Smooth muscle cell (in vitro differentiated cells): ENCODE data around the gene USP38. TPM values are rescaled to one million over a fixed set of nuclear protein-coding genes. Genes with fewer than 3 reads are reported as not detected.
A peak's percentile ranks its signal among the peaks of the same experiment; 100 is the strongest.

ENCODE experiments used
- DNase-seq: peaks from one replicate; lab custom pipeline; 2025; ENCODE audit not compliant: unreplicated experiment; lab: John Stamatoyannopoulos, UW
- H2AFZ ChIP-seq: fragments of 200-600 bp; sonication (generic); 2 replicates; pipeline ENCODE4 v1.6.0; 2016; ENCODE audit warnings: antibody characterized with exemption, low read depth, mild to moderate bottlenecking
- H3F3A ChIP-seq: fragments of 200-600 bp; sonication (generic); 2 replicates; pipeline ENCODE4 v1.6.0; 2017; ENCODE audit warnings: antibody characterized with exemption, low read depth
- H3K27ac ChIP-seq: fragments of 200-600 bp; sonication (generic); 2 replicates; pipeline ENCODE4 v1.5.1; 2016; ENCODE audit warnings: low read depth, mild to moderate bottlenecking
- H3K27me3 ChIP-seq: fragments of 200-600 bp; sonication (generic); 2 replicates; pipeline ENCODE4 v1.6.1; 2016; ENCODE audit warnings: low read depth, mild to moderate bottlenecking
- H3K36me3 ChIP-seq: fragments of 200-600 bp; sonication (generic); 2 replicates; pipeline ENCODE4 v1.5.1; 2016; ENCODE audit warnings: low read depth
- H3K4me1 ChIP-seq: fragments of 200-600 bp; sonication (generic); 2 replicates; pipeline ENCODE4 v1.5.1; 2016; ENCODE audit warnings: low read depth
- H3K4me2 ChIP-seq: fragments of 200-600 bp; sonication (generic); 2 replicates; pipeline ENCODE4 v1.6.0; 2016; ENCODE audit warnings: mild to moderate bottlenecking
- H3K4me3 ChIP-seq: fragments of 200-600 bp; sonication (generic); 2 replicates; pipeline ENCODE4 v1.5.1; 2016; ENCODE audit warnings: mild to moderate bottlenecking
- H3K79me2 ChIP-seq: fragments of 200-600 bp; sonication (generic); 2 replicates; pipeline ENCODE4 v1.6.0; 2016; ENCODE audit warnings: low read depth, mild to moderate bottlenecking
- H3K9ac ChIP-seq: fragments of 200-600 bp; sonication (generic); 2 replicates; pipeline ENCODE4 v1.6.0; 2016; ENCODE audit warnings: low read depth
- H3K9me3 ChIP-seq: fragments of 200-600 bp; sonication (generic); replicated peaks from 2 replicates; pipeline ENCODE4 v1.5.1; 2016; ENCODE audit warnings: low read depth
- H4K20me1 ChIP-seq: fragments of 200-600 bp; sonication (generic); 2 replicates; pipeline ENCODE4 v1.6.0; 2016; ENCODE audit warnings: low read depth
- WGBS: methylation state at CpG from one replicate; pipeline ENCODE4 v1.1.7; 2016; ENCODE audit warnings: low lambda C conversion rate; 5-methylcytosine and 5-hydroxymethylcytosine counted together
- polyA plus RNA-seq: library from polyadenylated mRNA; unstranded; fragments of >200 nt; fragmentation: Nextera tagmentation; extraction: Ambion mirVana; gene quantifications from 2 replicates; pipeline ENCODE4 v1.2.1, GENCODE V29; 2016
- total RNA-seq: library from RNA; depleted of rRNA; stranded (reverse); fragments of >200 nt; gene quantifications from 2 replicates; pipeline ENCODE4 v1.2.3, GENCODE V29; 2014
- TF ChIP-seq, protein P1 (sequence below): fragments of 200-600 bp; sonication (generic); IDR thresholded peaks from 2 replicates; pipeline ENCODE4 v1.5.1; 2017; ENCODE audit warnings: borderline replicate concordance, mild to moderate bottlenecking, antibody characterized with exemption; ENCODE audit not compliant: insufficient read depth, poor library complexity, severe bottlenecking

USP38 gene, protein sequence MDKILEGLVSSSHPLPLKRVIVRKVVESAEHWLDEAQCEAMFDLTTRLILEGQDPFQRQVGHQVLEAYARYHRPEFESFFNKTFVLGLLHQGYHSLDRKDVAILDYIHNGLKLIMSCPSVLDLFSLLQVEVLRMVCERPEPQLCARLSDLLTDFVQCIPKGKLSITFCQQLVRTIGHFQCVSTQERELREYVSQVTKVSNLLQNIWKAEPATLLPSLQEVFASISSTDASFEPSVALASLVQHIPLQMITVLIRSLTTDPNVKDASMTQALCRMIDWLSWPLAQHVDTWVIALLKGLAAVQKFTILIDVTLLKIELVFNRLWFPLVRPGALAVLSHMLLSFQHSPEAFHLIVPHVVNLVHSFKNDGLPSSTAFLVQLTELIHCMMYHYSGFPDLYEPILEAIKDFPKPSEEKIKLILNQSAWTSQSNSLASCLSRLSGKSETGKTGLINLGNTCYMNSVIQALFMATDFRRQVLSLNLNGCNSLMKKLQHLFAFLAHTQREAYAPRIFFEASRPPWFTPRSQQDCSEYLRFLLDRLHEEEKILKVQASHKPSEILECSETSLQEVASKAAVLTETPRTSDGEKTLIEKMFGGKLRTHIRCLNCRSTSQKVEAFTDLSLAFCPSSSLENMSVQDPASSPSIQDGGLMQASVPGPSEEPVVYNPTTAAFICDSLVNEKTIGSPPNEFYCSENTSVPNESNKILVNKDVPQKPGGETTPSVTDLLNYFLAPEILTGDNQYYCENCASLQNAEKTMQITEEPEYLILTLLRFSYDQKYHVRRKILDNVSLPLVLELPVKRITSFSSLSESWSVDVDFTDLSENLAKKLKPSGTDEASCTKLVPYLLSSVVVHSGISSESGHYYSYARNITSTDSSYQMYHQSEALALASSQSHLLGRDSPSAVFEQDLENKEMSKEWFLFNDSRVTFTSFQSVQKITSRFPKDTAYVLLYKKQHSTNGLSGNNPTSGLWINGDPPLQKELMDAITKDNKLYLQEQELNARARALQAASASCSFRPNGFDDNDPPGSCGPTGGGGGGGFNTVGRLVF
- total RNA-seq: 23.0 and 29.4 TPM in 2 replicates
- polyA plus RNA-seq: 7.7 and 8.3 TPM in 2 replicates

DNA sequence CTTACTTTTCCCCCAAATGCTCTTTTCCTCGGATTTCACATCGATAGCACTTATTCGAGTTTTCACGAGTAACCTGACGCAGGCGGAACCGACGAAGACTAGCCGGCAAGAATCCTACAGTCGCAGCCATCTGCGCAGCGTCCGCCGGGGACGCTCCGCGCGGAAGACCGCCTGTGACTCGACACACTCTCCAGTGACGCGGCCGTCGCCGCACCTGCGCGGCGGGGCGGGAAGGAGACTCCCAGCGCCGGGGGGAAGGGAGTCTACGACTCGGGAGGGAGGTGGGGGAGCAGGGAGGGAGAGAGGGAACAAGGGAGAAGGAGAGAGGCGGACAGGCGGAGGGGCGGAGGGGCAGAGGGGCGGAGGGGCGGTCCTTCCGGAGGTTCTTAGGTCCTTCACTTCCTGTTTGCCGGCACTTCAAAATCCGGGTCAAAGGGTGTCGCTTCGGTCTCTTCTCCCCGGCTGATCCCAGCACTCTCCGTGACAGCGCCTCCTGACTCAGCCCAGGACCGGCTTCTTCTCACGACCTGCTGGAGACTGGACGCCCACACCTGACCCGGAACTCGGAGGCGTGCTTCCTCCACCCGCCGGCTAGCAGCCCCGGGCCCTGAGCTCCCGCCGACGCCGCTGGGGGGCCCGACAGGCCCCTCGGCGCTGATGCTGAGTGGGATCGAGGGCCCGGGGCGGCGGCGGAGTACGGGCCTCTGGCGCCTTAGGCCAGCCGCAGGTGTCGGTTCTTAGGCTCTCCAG is at the start of gene USP38:
USP38 (plus strand) TSS at position 415 of the 750 bp plus-strand sequence. CDS start 534 bp downstream, outside the sequence.
- Histone ChIP-seq H3K9ac (peak within 1 kb of the TSS; percentile 95), H3K4me3 (peak within 1 kb of the TSS; percentile 68), H3K4me1 (peaks cover 47% of the 10 kb centered on the region), H3K4me2 (peak within 1 kb of the TSS; percentile 89), H3K27ac (peak within 1 kb of the TSS; percentile 97), H3K36me3 (no peaks in the 10 kb centered on the region), H4K20me1 (peaks cover 41% of the 10 kb centered on the region), H3F3A (no peaks in the 10 kb centered on the region), H3K79me2 (peaks cover 47% of the 10 kb centered on the region), H3K27me3 (no peaks in the 10 kb centered on the region), H2AFZ (peak within 1 kb of the TSS; percentile 86), H3K9me3 (no peaks in the 10 kb centered on the region)
- DNase-seq: peak; percentile 57
- TF ChIP-seq, protein P1, sequence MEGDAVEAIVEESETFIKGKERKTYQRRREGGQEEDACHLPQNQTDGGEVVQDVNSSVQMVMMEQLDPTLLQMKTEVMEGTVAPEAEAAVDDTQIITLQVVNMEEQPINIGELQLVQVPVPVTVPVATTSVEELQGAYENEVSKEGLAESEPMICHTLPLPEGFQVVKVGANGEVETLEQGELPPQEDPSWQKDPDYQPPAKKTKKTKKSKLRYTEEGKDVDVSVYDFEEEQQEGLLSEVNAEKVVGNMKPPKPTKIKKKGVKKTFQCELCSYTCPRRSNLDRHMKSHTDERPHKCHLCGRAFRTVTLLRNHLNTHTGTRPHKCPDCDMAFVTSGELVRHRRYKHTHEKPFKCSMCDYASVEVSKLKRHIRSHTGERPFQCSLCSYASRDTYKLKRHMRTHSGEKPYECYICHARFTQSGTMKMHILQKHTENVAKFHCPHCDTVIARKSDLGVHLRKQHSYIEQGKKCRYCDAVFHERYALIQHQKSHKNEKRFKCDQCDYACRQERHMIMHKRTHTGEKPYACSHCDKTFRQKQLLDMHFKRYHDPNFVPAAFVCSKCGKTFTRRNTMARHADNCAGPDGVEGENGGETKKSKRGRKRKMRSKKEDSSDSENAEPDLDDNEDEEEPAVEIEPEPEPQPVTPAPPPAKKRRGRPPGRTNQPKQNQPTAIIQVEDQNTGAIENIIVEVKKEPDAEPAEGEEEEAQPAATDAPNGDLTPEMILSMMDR: peak; percentile 4
- WGBS: under 1% methylated on average over 51 of the region's 71 CpGs

GRCh38 chr4:143135358-143135757 is 49.4 kb upstream of the USP38 start:
- Histone ChIP-seq H3K4me3 (no peak overlapping the region), H3F3A (no peaks in the 10 kb centered on the region), H3K27ac (no peak overlapping the region), H3K4me1 (no peaks in the 10 kb centered on the region), H3K27me3 (no peaks in the 10 kb centered on the region), H3K4me2 (no peak overlapping the region), H4K20me1 (no peaks in the 10 kb centered on the region), H3K9ac (no peak overlapping the region), H3K36me3 (no peaks in the 10 kb centered on the region), H3K79me2 (no peaks in the 10 kb centered on the region), H3K9me3 (no peaks in the 10 kb centered on the region), H2AFZ (no peak overlapping the region)
- TF ChIP-seq, protein P1: no peak
- 88% methylated on average over 5 of the region's 5 CpGs for WGBS
- DNase-seq: no peak

- Histone ChIP-seq H3F3A (no peaks in the 10 kb centered on the region), H3K27ac (no peak overlapping the region), H3K9ac (no peak overlapping the region), H2AFZ (no peak overlapping the region), H3K4me3 (no peak overlapping the region), H3K27me3 (no peaks in the 10 kb centered on the region), H3K36me3 (no peaks in the 10 kb centered on the region), H3K79me2 (no peaks in the 10 kb centered on the region), H4K20me1 (no peaks in the 10 kb centered on the region), H3K9me3 (no peaks in the 10 kb centered on the region), H3K4me1 (no peaks in the 10 kb centered on the region), H3K4me2 (no peak overlapping the region)
- DNase-seq: no peak
- WGBS: 66% methylated on average over 4 of the region's 4 CpGs
- TF ChIP-seq, protein P1: no peak
Observed at GRCh38 chr4:143140696-143141095, 44.0 kb upstream of the USP38 start.
